OCI-LY1 (cell line): ENCODE measurements around the gene AFF2.

ENCODE experiments used
- EZH2 ChIP-seq: fragments of 200-600 bp; sonication (generic), shearing (Covaris generic); IDR thresholded peaks from 2 replicates; pipeline ENCODE4 v1.8.0; 2017; ENCODE audit warnings: borderline replicate concordance, mixed run types, mild to moderate bottlenecking, antibody characterized with exemption, low read length, moderate library complexity, mixed read lengths
- TF ChIP-seq, protein P1 (sequence below): fragments of 200-600 bp; sonication (generic), shearing (Covaris generic); IDR thresholded peaks from 2 replicates; pipeline ENCODE4 v1.5.1; 2017; ENCODE audit warnings: mild to moderate bottlenecking, antibody characterized with exemption, low read length, moderate library complexity, mixed read lengths

DNA sequence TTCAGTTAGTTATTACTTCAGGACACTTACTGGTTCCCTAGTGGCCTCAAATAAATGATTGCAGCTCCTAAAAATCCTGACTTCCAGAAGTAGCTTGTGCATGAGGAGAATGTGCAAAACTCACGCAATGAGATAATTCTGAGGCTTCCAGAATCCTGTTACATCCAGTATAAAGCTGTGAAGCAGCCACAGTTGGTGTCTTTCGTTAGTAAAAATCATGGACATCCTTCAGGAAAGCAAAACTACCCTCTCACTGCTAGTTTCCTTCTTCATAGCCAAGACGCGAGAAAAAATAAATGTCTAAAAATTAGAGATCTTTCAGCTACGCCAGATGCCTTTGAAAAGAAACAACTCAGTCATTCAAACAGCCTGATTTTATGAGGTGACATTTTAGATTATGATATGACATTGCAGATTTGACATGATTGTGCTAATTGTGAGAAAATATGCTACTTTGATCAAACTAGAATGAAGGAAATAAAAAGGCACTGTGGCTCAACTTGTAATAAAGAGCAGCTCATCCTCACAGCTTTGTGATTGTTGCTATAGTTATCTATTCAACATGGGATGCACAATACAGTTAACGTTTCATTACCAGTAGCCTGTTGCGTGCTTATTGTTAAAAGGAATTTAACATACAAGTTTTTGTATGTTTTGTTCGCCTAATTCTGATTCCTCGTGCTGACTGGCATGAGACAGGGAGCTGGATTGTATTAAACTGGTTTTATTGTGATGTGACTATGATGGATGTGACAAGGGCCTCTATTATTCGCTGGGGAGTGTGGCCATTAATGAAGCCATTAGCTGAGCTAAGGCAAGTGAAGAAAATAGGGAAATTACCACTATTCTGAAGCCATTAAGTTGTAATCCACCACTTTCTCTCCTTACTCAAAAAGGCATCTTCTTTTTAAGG, 40.5 kb downstream of the AFF2 start:
- no peak for TF ChIP-seq EZH2
- TF ChIP-seq, protein P1, sequence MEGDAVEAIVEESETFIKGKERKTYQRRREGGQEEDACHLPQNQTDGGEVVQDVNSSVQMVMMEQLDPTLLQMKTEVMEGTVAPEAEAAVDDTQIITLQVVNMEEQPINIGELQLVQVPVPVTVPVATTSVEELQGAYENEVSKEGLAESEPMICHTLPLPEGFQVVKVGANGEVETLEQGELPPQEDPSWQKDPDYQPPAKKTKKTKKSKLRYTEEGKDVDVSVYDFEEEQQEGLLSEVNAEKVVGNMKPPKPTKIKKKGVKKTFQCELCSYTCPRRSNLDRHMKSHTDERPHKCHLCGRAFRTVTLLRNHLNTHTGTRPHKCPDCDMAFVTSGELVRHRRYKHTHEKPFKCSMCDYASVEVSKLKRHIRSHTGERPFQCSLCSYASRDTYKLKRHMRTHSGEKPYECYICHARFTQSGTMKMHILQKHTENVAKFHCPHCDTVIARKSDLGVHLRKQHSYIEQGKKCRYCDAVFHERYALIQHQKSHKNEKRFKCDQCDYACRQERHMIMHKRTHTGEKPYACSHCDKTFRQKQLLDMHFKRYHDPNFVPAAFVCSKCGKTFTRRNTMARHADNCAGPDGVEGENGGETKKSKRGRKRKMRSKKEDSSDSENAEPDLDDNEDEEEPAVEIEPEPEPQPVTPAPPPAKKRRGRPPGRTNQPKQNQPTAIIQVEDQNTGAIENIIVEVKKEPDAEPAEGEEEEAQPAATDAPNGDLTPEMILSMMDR: no peak
